Karpas-422 (cell line): ENCODE results near the gene CTNND2. TPM values are rescaled to one million over a fixed set of nuclear protein-coding genes. Genes with fewer than 3 reads are reported as not detected.

Experiments used
- DNase-seq: peaks from one replicate; pipeline ENCODE4 v3.0.0-alpha.2; 2015
- H2AFZ ChIP-seq: fragments of 200-600 bp; sonication (generic); 2 replicates; pipeline ENCODE4 v1.6.1; 2014; ENCODE audit warnings: antibody characterized with exemption, low read length, mixed read lengths
- H3K27ac ChIP-seq: fragments of 200-600 bp; sonication (generic); 2 replicates; pipeline ENCODE4 v1.5.1; 2014; ENCODE audit warnings: mild to moderate bottlenecking, low read length, moderate library complexity
- H3K27me3 ChIP-seq: fragments of 200-600 bp; sonication (generic); 2 replicates; pipeline ENCODE4 v1.6.1; 2014; ENCODE audit warnings: low read length, mixed read lengths
- H3K36me3 ChIP-seq: fragments of 200-600 bp; sonication (generic); 2 replicates; pipeline ENCODE4 v1.6.1; 2014; ENCODE audit warnings: low read length, mixed read lengths; ENCODE audit not compliant: insufficient read depth
- H3K4me1 ChIP-seq: fragments of 200-600 bp; sonication (generic); 2 replicates; pipeline ENCODE4 v1.6.1; 2014; ENCODE audit warnings: mild to moderate bottlenecking, low read length, mixed read lengths
- H3K4me2 ChIP-seq: fragments of 200-600 bp; sonication (generic); 2 replicates; pipeline ENCODE4 v1.6.1; 2014; ENCODE audit warnings: low read length, low read depth, mild to moderate bottlenecking; ENCODE audit not compliant: poor library complexity, severe bottlenecking
- H3K4me3 ChIP-seq: fragments of 200-600 bp; sonication (generic); 2 replicates; pipeline ENCODE4 v1.5.1; 2014; ENCODE audit warnings: mild to moderate bottlenecking, antibody characterized with exemption, low read length, mixed read lengths
- H3K79me2 ChIP-seq: fragments of 200-600 bp; sonication (generic); 2 replicates; pipeline ENCODE4 v1.6.1; 2014; ENCODE audit warnings: mild to moderate bottlenecking, low read length, mixed read lengths
- H3K9ac ChIP-seq: fragments of 200-600 bp; sonication (generic); 2 replicates; pipeline ENCODE4 v1.6.0; 2014; ENCODE audit warnings: low read length
- H3K9me2 ChIP-seq: fragments of 200-600 bp; sonication (generic), shearing (Covaris generic); replicated peaks from 2 replicates; pipeline ENCODE4 v1.6.0; 2014; ENCODE audit warnings: mild to moderate bottlenecking, low read length, moderate library complexity; ENCODE audit not compliant: insufficient read depth
- H3K9me3 ChIP-seq: fragments of 300-700, 200-600 bp; sonication (generic); 2 replicates; pipeline ENCODE4 v1.6.1; 2014; ENCODE audit warnings: low read length, mixed read lengths
- H4K20me1 ChIP-seq: fragments of 200-600 bp; sonication (generic); 2 replicates; pipeline ENCODE4 v1.6.1; 2014; ENCODE audit warnings: mild to moderate bottlenecking, antibody characterized with exemption, low read length, low read depth; ENCODE audit not compliant: insufficient read depth
- total RNA-seq: library from RNA; depleted of rRNA; stranded (reverse); fragments of >200 nt; shearing (Covaris generic); gene quantifications from 2 replicates; pipeline ENCODE4 v1.2.3, GENCODE V29; 2014; ENCODE audit warnings: low replicate concordance

The CTNND2 gene
- total RNA-seq, 1 experiment from 2014 or later, result not detected

GRCh38 chr5:11897781-11898180, 6.5 kb downstream of the CTNND2 start:
- Histone ChIP-seq H3K27me3 (no peaks in the 10 kb centered on the region), H3K9me3 (peaks cover 23% of the 10 kb centered on the region), H3K9ac (no peak overlapping the region), H3K9me2 (no peaks in the 10 kb centered on the region), H2AFZ (no peak overlapping the region), H4K20me1 (no peaks in the 10 kb centered on the region), H3K4me3 (no peak overlapping the region), H3K36me3 (no peaks in the 10 kb centered on the region), H3K79me2 (no peaks in the 10 kb centered on the region), H3K27ac (no peak overlapping the region), H3K4me2 (no peak overlapping the region), H3K4me1 (no peaks in the 10 kb centered on the region)
- DNase-seq, result no peak

GRCh38 chr5:11894992-11895391, 9.3 kb downstream of the CTNND2 start:
- H3K27me3 ChIP-seq, result no peaks in the 10 kb centered on the region
- no peaks in the 10 kb centered on the region for H3K36me3 ChIP-seq
- no peaks in the 10 kb centered on the region for H3K4me1 ChIP-seq
- H3K9me3 ChIP-seq, result peaks cover 22% of the 10 kb centered on the region
- no peak overlapping the region for H3K27ac ChIP-seq
- no peak overlapping the region for H3K9ac ChIP-seq
- H3K79me2 ChIP-seq, result no peaks in the 10 kb centered on the region
- no peak for DNase-seq
- no peaks in the 10 kb centered on the region for H4K20me1 ChIP-seq
- no peak overlapping the region for H3K4me2 ChIP-seq
- H2AFZ ChIP-seq, result no peak overlapping the region
- no peak overlapping the region for H3K4me3 ChIP-seq
- H3K9me2 ChIP-seq, result no peaks in the 10 kb centered on the region

GRCh38 chr5:11892832-11893231, 11.4 kb downstream of the CTNND2 start:
- no peak overlapping the region for H3K4me2 ChIP-seq
- H3K27ac ChIP-seq, result no peak overlapping the region
- no peak for DNase-seq
- no peaks in the 10 kb centered on the region for H3K4me1 ChIP-seq
- H3K27me3 ChIP-seq, result no peaks in the 10 kb centered on the region
- H3K79me2 ChIP-seq, result no peaks in the 10 kb centered on the region
- no peak overlapping the region for H3K9ac ChIP-seq
- peaks cover 13% of the 10 kb centered on the region for H3K9me3 ChIP-seq
- H3K4me3 ChIP-seq, result no peak overlapping the region
- no peak overlapping the region for H2AFZ ChIP-seq
- no peaks in the 10 kb centered on the region for H3K36me3 ChIP-seq
- no peaks in the 10 kb centered on the region for H3K9me2 ChIP-seq
- no peaks in the 10 kb centered on the region for H4K20me1 ChIP-seq

- H3K4me2 ChIP-seq, result no peak overlapping the region
- no peaks in the 10 kb centered on the region for H3K79me2 ChIP-seq
- no peak overlapping the region for H2AFZ ChIP-seq
These were observed 13.5 kb downstream of the CTNND2 start for GRCh38 chr5:11890777-11891176.

GRCh38 chr5:11888221-11888620, 16.0 kb downstream of the CTNND2 start:
- Histone ChIP-seq H3K27me3 (no peaks in the 10 kb centered on the region), H3K36me3 (no peaks in the 10 kb centered on the region), H4K20me1 (no peaks in the 10 kb centered on the region), H3K9me2 (no peaks in the 10 kb centered on the region), H3K4me3 (no peak overlapping the region), H3K27ac (no peak overlapping the region), H3K4me1 (no peaks in the 10 kb centered on the region), H3K79me2 (no peaks in the 10 kb centered on the region), H3K4me2 (no peak overlapping the region), H2AFZ (no peak overlapping the region), H3K9me3 (peaks cover 23% of the 10 kb centered on the region), H3K9ac (no peak overlapping the region)
- no peak for DNase-seq

More at GRCh38 chr5:11890777-11891176, 13.5 kb downstream of the CTNND2 start:
- Histone ChIP-seq H3K9ac (no peak overlapping the region), H3K4me3 (no peak overlapping the region), H3K27ac (no peak overlapping the region), H3K4me1 (no peaks in the 10 kb centered on the region), H3K9me2 (no peaks in the 10 kb centered on the region), H3K27me3 (no peaks in the 10 kb centered on the region), H4K20me1 (no peaks in the 10 kb centered on the region), H3K36me3 (no peaks in the 10 kb centered on the region), H3K9me3 (peaks cover 11% of the 10 kb centered on the region)
- no peak for DNase-seq

GRCh38 chr5:11878814-11879213, 25.4 kb downstream of the CTNND2 start:
- no peaks in the 10 kb centered on the region for H3K4me1 ChIP-seq
- H3K9me3 ChIP-seq, result peaks cover 8% of the 10 kb centered on the region; the same call in 1 of the 2 replicates
- H4K20me1 ChIP-seq, result no peaks in the 10 kb centered on the region
- H3K9me2 ChIP-seq, result no peaks in the 10 kb centered on the region
- H3K79me2 ChIP-seq, result no peaks in the 10 kb centered on the region
- no peak overlapping the region for H3K4me3 ChIP-seq
- no peaks in the 10 kb centered on the region for H3K36me3 ChIP-seq
- H3K27ac ChIP-seq, result no peak overlapping the region
- H3K4me2 ChIP-seq, result no peak overlapping the region
- no peak overlapping the region for H3K9ac ChIP-seq
- no peaks in the 10 kb centered on the region for H3K27me3 ChIP-seq
- H2AFZ ChIP-seq, result no peak overlapping the region
- no peak for DNase-seq

- no peaks in the 10 kb centered on the region for H3K36me3 ChIP-seq
- no peaks in the 10 kb centered on the region for H3K27me3 ChIP-seq
- no peak overlapping the region for H3K4me2 ChIP-seq
- no peak overlapping the region for H3K9ac ChIP-seq
- H2AFZ ChIP-seq, result no peak overlapping the region
- no peaks in the 10 kb centered on the region for H3K79me2 ChIP-seq
- H4K20me1 ChIP-seq, result no peaks in the 10 kb centered on the region
- no peaks in the 10 kb centered on the region for H3K4me1 ChIP-seq
- no peak for DNase-seq
- peaks cover 5% of the 10 kb centered on the region for H3K9me3 ChIP-seq
- H3K9me2 ChIP-seq, result no peaks in the 10 kb centered on the region
- H3K4me3 ChIP-seq, result no peak overlapping the region
- no peak overlapping the region for H3K27ac ChIP-seq
These were observed 30.7 kb downstream of the CTNND2 start for GRCh38 chr5:11873587-11873986.

GRCh38 chr5:11869203-11869602, 35.0 kb downstream of the CTNND2 start:
- H3K4me2 ChIP-seq, result no peak overlapping the region
- H3K9ac ChIP-seq, result no peak overlapping the region
- no peaks in the 10 kb centered on the region for H3K4me1 ChIP-seq
- H3K27ac ChIP-seq, result no peak overlapping the region
- no peaks in the 10 kb centered on the region for H3K79me2 ChIP-seq
- H2AFZ ChIP-seq, result no peak overlapping the region
- H3K4me3 ChIP-seq, result no peak overlapping the region
- no peaks in the 10 kb centered on the region for H3K9me2 ChIP-seq
- H3K36me3 ChIP-seq, result no peaks in the 10 kb centered on the region
- H3K9me3 ChIP-seq, result peaks cover 7% of the 10 kb centered on the region
- DNase-seq, result no peak
- no peaks in the 10 kb centered on the region for H3K27me3 ChIP-seq
- H4K20me1 ChIP-seq, result no peaks in the 10 kb centered on the region

GRCh38 chr5:11863911-11864310, 40.3 kb downstream of the CTNND2 start:
- Histone ChIP-seq H3K9me2 (no peaks in the 10 kb centered on the region), H3K4me3 (no peak overlapping the region), H3K36me3 (no peaks in the 10 kb centered on the region)

More at GRCh38 chr5:11863911-11864310, 40.3 kb downstream of the CTNND2 start:
- no peak for DNase-seq
- Histone ChIP-seq H3K9ac (no peak overlapping the region), H3K4me2 (no peak overlapping the region), H3K27ac (no peak overlapping the region), H4K20me1 (no peaks in the 10 kb centered on the region), H3K79me2 (no peaks in the 10 kb centered on the region), H3K9me3 (peaks cover 2% of the 10 kb centered on the region), H3K27me3 (no peaks in the 10 kb centered on the region), H2AFZ (no peak overlapping the region), H3K4me1 (no peaks in the 10 kb centered on the region)
